Occipital lobe (tissue), 2 donors: ENCODE measurements around the gene DSG3. TPM values are rescaled to one million over a fixed set of nuclear protein-coding genes. Genes with fewer than 3 reads are reported as not detected.

Experiments used
- DNase-seq: peaks from one replicate; lab custom pipeline; 2025; lab: John Stamatoyannopoulos, UW
- total RNA-seq: library from RNA; depleted of rRNA; stranded (reverse); fragments of >200 nt; gene quantifications from one replicate; pipeline ENCODE4 v1.2.3, GENCODE V29; 2014

The DSG3 gene
- total RNA-seq, 1 donor from 2014 or later, result 0.16 TPM

DNA sequence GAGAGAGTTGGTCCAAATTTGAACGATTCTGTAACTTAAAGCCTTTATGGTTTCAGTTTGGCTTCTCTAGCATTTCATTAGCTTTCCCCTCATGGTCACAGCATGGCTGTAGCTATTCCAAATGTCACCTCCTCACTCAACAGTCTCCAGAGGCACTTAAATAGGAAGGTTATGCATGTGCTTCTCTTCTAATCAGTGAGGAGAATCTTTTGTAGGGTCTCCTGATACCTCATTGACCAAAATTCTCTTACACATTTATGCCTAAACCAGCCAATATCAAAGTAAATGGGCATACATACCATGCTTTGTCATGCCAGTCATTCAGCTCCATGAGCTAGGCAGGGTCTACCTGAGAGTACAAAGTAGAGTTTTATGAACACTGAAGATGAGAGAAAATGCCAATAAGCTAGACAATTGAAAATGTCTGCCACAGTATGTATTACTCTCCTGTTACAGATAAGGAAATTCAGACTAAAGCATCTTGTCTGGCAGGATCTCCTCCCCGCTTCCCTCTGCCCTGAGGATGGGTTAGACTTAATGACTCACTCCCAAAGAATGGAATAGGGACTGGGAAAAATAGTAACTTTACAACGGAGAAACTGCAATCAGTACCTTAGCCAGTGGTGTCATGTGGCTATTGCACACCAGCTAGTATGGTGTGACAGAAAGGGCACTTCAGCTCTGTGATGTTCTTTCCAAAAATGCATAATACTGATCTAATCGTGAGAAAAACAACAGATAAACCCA, 65.8 kb downstream of the DSG3 start:
- no peak for DNase-seq

DNA sequence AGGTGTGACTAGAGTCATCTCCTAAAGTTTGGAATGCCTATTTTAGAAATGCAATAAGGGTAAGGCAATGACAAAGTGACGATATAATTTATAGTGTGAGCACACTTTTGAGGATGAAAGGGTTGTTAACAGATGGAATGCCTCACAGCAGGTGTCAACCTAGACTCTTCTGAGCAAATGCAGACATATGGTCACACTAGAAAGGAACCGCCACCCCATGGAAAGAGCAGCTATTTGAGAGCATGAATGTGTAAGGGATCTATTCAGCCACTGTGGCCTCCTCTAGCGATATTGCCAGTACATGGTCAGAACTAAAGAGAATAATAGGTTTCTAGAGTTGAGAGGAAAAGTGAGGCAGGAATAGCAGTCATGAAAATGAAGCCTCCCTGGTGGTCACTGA, 68.9 kb downstream of the DSG3 start:
- no peak for DNase-seq

DNA sequence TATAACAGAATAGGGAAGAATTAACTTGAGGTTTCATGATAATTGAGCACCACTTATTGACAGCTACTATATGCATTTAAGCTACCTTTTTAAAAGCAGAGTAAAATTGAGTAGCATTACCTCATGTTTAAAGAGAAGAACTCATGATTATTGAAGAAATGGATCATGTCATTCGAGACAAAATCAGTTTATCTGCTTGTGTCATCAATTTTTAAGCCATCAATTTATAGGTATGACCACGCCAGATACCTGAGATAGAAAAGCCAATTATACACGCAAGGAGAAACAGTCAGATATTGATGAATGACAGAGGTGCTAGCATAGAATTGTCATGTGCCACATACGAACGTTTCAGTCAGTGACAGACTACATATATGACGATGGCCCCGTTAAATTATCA, 78.8 kb downstream of the DSG3 start:
- DNase-seq, result no peak

Other genes starting within 250 kb of the DSG3 start
- 0.16 TPM for gene DSG1, start 129.6 kb upstream of the DSG3 start, total RNA-seq
- not detected for gene DSG4, start 71.0 kb upstream of the DSG3 start, total RNA-seq
- 3.3 TPM for gene DSG2, start 50.4 kb downstream of the DSG3 start, total RNA-seq
- gene TTR, start 144.1 kb downstream of the DSG3 start, total RNA-seq, result 0.31 TPM
- 8.1 TPM for gene B4GALT6, start 236.8 kb downstream of the DSG3 start, total RNA-seq